Activated naive CD4-positive, alpha-beta T cell treated with anti-CD3 and anti-CD28 coated beads, Interleukin-2, amount 50 U/mL, for 72 hours (primary cell): ENCODE results near the gene AGAP2. TPM values are rescaled to one million over a fixed set of nuclear protein-coding genes. Genes with fewer than 3 reads are reported as not detected.

Source experiments
- ATAC-seq, 2 donors: fragments of 150-1000 bp; cut with Tn5 transposase; 2 replicates each; pipeline ENCODE4 v1.10.0; 2021; ENCODE audit warnings: mild to moderate bottlenecking in 2 of 2, moderate library complexity in 2 of 2
- DNase-seq, 2 donors: peaks; one replicate each; pipeline ENCODE4 v3.0.0; 2021 to 2022; ENCODE audit warnings: low spot score in 2 of 2
- H3K27ac Mint-ChIP-seq, 2 donors: one replicate each; pipeline ENCODE4 v1.8.0; 2022; ENCODE audit warnings: mild to moderate bottlenecking in 2 of 2, mixed read lengths in 2 of 2
- H3K36me3 Mint-ChIP-seq, 2 donors: one replicate each; pipeline ENCODE4 v1.8.0; 2022; ENCODE audit warnings: mixed read lengths in 2 of 2
- H3K9me3 Mint-ChIP-seq, 2 donors: one replicate each; pipeline ENCODE4 v1.8.0; 2022; ENCODE audit warnings: mixed read lengths in 2 of 2
- total RNA-seq, 2 donors: library from RNA; stranded (reverse); gene quantifications; one replicate each; pipeline ENCODE4 v1.2.3, GENCODE V29; 2022

Gene AGAP2
- total RNA-seq, 2 donors from 2014 or later = 28.9 to 38.4 TPM

GRCh38 chr12:57746025-57746424 is 7.5 kb upstream of the AGAP2 start:
- Mint-ChIP-seq H3K27ac (peak overlapping the region; percentile 91 to 96), H3K9me3 (no peaks in the 10 kb centered on the region), H3K36me3 (peaks cover 13 to 38% of the 10 kb centered on the region in 2 donors)
- ATAC-seq (no peak), DNase-seq (no peak)

- Mint-ChIP-seq H3K9me3 (no peaks in the 10 kb centered on the region), H3K27ac (peak overlapping the region; percentile 91 to 96), H3K36me3 (peaks cover 7 to 33% of the 10 kb centered on the region in 2 donors)
- ATAC-seq (no peak), DNase-seq (no peak)
Observed at GRCh38 chr12:57745485-57745881, 6.9 kb upstream of the AGAP2 start.

- Mint-ChIP-seq H3K9me3 (no peaks in the 10 kb centered on the region), H3K27ac (peak within 1 kb of the TSS; percentile 91 to 96), H3K36me3 (peaks cover 5 to 28% of the 10 kb centered on the region in 2 donors)
- DNase-seq (peak; percentile 87 to 89), ATAC-seq (peak; percentile 80 to 89)
Observed at GRCh38 chr12:57744777-57745484, 6.4 kb upstream of the AGAP2 start, which contains the start of gene TSPAN31. TSS of gene TSPAN31 (plus strand) at chr12:57745039. CDS start at chr12:57745155, 116 bp downstream.

- Mint-ChIP-seq H3K9me3 (no peaks in the 10 kb centered on the region), H3K27ac (peak overlapping the region; percentile 91 to 96), H3K36me3 (peaks cover 5 to 29% of the 10 kb centered on the region in 2 donors)
- peak in 1 of 2 donors; percentile 77 for DNase-seq
- ATAC-seq = peak; percentile 37 to 63
Observed at GRCh38 chr12:57744194-57744776, 5.7 kb upstream of the AGAP2 start.

- Mint-ChIP-seq H3K27ac (peak overlapping the region; percentile 91 to 96), H3K36me3 (peaks cover 0 to 27% of the 10 kb centered on the region in 2 donors), H3K9me3 (no peaks in the 10 kb centered on the region)
- no peak for DNase-seq
- no peak for ATAC-seq
Observed at GRCh38 chr12:57743769-57744168, 5.2 kb upstream of the AGAP2 start.

- H3K36me3 Mint-ChIP-seq = peaks cover 0 to 21% of the 10 kb centered on the region in 2 donors
- no peaks in the 10 kb centered on the region for H3K9me3 Mint-ChIP-seq
- ATAC-seq = peak; percentile 75 to 80
- peak overlapping the region; percentile 93 to 94 for H3K27ac Mint-ChIP-seq
- peak; percentile 71 to 82 for DNase-seq
Observed at GRCh38 chr12:57741844-57742738, 3.5 kb upstream of the AGAP2 start.

- DNase-seq = no peak
- peaks cover 0 to 26% of the 10 kb centered on the region in 2 donors for H3K36me3 Mint-ChIP-seq
- no peaks in the 10 kb centered on the region for H3K9me3 Mint-ChIP-seq
- no peak for ATAC-seq
- peak overlapping the region; percentile 93 to 94 for H3K27ac Mint-ChIP-seq
Observed at GRCh38 chr12:57741413-57741789, 2.9 kb upstream of the AGAP2 start.

- Mint-ChIP-seq H3K9me3 (no peaks in the 10 kb centered on the region), H3K27ac (peak overlapping the region; percentile 72 to 94), H3K36me3 (peaks cover 0 to 22% of the 10 kb centered on the region in 2 donors)
- ATAC-seq (peak; percentile 55 to 65), DNase-seq (peak in 1 of 2 donors; percentile 65)
Observed at GRCh38 chr12:57740656-57741412, 2.3 kb upstream of the AGAP2 start.

- ATAC-seq (no peak), DNase-seq (no peak)
- no peaks in the 10 kb centered on the region for H3K9me3 Mint-ChIP-seq
- H3K36me3 Mint-ChIP-seq = peaks cover 0 to 15% of the 10 kb centered on the region in 2 donors
- peak overlapping the region in 1 of 2 donors; percentile 94 for H3K27ac Mint-ChIP-seq
Observed at GRCh38 chr12:57739914-57740538, 1.5 kb upstream of the AGAP2 start.

GRCh38 chr12:57739387-57739786 is 845 bp upstream of the AGAP2 start:
- DNase-seq (no peak), ATAC-seq (no peak)
- no peaks in the 10 kb centered on the region for H3K9me3 Mint-ChIP-seq
- H3K27ac Mint-ChIP-seq = peak overlapping the region; percentile 43 to 61
- H3K36me3 Mint-ChIP-seq = peaks cover 0 to 11% of the 10 kb centered on the region in 2 donors

GRCh38 chr12:57737467-57738460 is 778 bp downstream of the AGAP2 start:
- Mint-ChIP-seq H3K9me3 (no peaks in the 10 kb centered on the region), H3K27ac (no peak overlapping the region), H3K36me3 (peaks cover 0 to 11% of the 10 kb centered on the region in 2 donors)
- ATAC-seq (no peak), DNase-seq (no peak)

GRCh38 chr12:57736741-57737466 is 1.6 kb downstream of the AGAP2 start:
- no peaks in the 10 kb centered on the region for H3K9me3 Mint-ChIP-seq
- peak overlapping the region in 1 of 2 donors; percentile 22 for H3K27ac Mint-ChIP-seq
- ATAC-seq (no peak), DNase-seq (no peak)
- H3K36me3 Mint-ChIP-seq = peaks cover 0 to 18% of the 10 kb centered on the region in 2 donors

GRCh38 chr12:57735952-57736740 is 2.4 kb downstream of the AGAP2 start:
- H3K9me3 Mint-ChIP-seq = no peaks in the 10 kb centered on the region
- DNase-seq = no peak
- ATAC-seq = no peak
- H3K27ac Mint-ChIP-seq = no peak overlapping the region
- H3K36me3 Mint-ChIP-seq = peaks cover 5 to 24% of the 10 kb centered on the region in 2 donors
